NOMO-1 treated with DMSO at 0.1 percent for 48 hours (cell line): ENCODE results near the gene ITPRID2.
"Not testable (repeated sequence)": the region's sequence is repeated elsewhere in the genome, so short reads cannot be mapped to it uniquely, and the experiment has no call there.

Source experiments
- DNase-seq: peaks from one replicate; lab custom pipeline; 2025; ENCODE audit not compliant: unreplicated experiment; lab: John Stamatoyannopoulos, UW

The ITPRID2 gene

DNA sequence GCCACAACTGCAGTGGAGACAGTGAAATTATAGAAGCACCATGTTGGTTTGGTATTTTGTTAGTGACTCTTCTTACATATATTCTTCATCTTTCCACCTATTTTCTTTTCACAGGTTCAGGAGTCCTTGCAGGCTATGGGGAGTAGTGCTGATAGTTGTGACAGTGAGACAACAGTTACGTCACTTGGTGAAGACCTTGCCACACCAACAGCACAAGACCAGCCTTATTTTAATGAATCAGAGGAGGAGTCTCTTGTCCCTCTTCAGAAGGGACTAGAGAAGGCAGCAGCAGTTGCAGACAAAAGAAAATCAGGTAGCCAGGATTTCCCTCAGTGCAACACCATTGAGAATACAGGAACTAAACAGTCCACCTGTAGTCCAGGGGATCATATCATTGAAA is 23.6 kb downstream of the ITPRID2 start:
- DNase-seq: no peak

DNA sequence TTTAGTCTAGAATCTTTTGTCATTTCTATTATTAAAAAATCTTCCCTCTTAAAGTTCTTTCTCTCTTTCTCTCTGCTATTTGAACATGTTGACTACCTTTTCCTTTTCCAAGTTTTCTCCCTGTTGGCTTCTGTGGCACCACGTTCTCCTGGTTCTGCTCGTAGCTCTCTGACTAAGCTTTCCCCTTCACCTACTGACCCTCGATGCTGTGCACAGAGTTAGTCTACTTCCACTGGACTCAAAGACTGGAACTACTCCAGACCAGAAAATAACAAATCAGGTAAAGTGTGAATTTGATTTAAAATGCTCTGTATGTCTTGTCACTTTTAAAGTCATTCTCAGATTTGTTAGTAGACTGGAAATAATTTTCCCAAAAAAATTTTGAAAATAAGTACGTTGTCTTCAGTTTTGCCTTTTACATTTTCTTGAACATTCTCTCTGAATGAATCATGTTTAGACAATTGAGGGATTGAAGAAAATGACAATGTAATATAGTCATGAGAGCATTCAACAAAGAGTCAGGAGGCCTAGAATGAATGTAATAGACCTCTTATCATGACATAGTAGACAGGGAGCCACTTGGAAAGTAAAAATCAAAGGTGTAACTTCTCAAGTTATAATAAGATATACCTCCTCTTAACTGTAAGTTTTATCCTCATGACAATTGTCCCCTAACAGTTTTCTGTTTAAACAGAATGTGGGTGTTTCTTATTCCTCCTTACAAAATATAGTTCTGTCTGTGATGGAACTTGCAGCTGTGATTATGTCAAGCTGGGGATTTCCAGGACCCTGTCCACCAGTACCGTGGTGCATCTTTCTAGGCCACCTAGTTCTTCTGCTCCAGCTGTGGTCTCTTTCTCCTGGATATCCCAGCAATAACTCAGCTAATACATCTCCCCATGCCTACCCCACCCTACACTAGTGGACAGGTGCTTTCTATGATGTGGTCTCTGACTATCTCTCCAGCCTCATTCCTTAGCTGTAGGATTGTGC is 25.5 kb downstream of the ITPRID2 start:
- DNase-seq: no peak

DNA sequence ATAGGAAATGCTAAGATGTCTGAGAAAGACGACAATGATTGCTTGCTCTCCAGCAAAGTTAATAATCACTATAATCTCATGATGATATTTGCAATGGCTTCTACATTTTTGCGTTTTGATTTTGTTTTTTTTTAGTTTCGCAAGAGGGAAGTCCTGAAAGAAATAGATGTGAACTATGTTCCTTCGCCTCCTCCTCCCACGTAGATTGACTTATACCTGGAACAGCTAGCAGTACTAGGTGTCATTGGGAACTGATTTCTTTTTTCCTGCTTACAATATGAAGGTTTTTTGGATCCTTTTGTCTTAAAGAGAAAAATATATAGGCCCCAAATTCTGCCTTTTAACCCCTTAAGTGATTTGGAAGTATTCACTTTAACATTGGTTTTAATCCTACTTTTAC is 26.7 kb downstream of the ITPRID2 start:
- DNase-seq: no peak

DNA sequence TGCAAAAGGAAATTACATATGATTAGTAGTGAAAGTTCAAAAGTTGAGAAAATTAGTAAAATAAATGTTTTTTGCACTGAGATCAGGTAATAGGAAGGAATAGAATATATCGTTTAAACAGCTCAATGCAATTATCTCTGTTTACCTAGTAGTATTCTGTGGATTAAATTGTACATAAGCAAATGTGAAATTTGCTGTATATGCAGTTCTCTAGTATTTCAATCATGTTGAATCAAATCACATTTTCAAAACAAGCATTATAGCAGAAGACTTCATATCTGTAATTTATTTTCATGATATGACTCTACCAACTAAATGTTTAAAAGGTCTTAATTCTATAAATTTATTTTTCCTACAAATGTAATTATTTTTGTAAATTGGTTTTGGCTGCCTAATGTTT is 31.6 kb downstream of the ITPRID2 start:
- no peak for DNase-seq

DNA sequence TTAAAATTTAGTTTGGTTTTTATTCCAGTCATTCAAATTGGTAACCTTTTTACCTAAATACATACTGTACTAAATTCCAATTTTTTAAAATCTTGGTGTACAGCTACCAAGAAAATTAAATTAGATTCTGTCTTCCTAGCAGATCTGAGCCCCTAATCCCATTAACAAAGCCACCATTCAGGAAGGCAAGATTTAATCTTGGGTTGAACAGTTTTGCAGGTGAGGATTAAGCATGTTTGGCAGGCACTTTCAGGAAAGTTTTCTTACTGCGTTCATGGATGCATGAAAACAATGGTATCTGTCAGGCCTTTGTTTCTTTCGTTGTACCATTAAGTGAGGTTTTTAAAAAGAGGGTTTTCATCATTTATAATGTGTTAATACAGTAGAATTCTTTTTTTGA is 32.8 kb downstream of the ITPRID2 start:
- no peak for DNase-seq

DNA sequence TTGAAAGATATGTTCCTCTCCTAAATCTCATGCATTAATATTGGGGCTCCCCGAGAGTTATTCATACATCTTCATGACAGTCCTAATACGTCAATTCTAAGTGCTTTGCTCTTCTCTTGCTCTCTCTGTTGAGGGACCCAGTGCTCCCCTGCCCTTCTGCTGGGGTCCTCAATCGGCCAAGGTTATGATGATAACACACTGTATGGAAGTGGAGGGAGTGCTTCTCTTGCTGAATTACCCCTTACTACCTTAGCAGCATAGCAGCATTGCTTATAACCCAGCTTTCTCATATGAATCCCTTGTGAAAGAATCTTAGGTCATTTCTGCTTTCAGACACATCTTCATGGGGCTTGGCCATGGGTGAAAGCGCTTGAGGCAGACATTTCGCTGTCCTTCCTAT is 43.2 kb downstream of the ITPRID2 start:
- DNase-seq: no peak

DNA sequence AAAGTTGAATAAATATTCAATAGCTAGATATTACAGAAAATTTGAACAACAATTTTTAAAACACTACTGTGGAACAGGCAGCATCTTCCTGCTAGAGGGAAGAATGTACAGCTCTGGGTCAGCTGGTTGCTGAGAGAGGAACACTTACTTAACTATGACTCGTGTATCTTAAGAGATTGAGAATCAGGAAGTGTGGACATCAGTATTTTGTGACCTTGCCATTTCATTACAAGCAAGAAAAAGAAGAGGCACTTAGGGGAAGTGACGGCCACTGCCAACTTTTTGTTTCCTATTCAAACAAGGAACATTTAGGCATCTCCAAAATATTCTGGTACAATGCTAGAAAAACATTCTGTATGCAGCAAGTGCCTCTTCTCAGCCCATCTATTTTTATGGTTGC is 45.9 kb downstream of the ITPRID2 start:
- DNase-seq: peak; percentile 90

DNA sequence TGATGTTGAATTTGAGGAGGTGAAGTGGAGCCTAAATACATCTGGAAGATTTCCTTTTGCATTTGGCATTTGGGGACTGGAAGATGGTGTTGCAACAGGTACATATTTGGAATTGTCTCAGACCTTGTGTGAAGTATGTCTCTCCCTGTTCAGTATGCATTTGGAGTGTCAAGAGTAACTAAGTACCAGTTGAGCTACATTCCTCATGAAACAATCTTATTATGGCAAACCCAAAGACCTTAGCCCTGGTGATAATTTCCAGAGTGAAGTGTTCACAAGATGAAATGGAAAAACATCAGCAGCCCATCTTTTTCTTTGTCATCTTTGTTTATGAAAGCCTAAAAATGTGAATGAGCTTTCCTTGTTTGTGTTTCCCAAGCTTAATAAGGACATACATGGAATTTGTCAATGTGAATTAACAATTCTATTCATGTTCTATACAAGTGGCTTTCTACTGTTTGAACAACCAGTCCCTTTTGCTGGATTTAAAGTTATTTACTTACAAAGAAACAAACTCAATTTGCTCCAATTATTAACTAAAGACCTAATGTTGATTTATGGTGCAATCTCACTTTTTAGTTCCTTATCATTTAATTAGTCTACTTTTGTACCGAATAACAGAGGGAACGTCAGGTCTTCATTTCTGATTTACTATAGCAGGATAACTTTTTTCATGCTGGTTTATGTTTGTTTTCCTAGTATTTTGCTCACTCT is 52.0 kb downstream of the ITPRID2 start:
- DNase-seq: no peak

DNA sequence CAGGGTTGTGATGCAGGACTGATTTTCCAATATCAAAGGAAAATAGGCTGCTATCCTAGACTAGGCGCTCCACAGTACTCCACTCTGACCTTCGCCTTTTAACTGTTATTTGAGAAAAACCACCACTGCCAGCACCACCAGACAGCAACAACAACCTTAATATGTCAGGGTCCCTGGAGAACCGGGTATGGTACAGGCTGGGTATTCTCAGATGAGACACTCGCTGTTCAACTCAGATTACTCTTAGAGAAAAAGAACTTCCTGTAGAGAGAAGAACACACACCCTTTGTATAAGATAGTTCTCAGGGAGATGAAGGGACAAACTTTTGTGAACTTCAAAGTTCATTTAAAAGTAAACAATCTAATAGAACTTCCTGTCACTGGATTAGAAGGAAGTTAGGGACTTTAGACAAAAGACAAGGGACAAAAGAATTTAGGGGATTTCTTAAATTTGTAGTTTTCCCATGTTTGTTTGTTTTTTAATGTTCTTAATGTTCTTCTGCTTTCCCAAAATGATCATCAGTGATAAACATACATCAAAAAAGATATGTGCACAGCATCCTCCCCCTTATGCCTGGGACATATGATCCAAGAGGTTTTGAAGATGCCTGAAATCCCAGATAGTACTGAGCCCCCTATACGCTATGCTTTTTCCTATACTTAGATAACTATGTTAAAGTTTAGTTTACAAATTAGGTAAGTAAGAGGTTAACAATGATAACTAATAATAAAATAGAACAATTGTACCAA is 52.8 kb downstream of the ITPRID2 start:
- no peak for DNase-seq

DNA sequence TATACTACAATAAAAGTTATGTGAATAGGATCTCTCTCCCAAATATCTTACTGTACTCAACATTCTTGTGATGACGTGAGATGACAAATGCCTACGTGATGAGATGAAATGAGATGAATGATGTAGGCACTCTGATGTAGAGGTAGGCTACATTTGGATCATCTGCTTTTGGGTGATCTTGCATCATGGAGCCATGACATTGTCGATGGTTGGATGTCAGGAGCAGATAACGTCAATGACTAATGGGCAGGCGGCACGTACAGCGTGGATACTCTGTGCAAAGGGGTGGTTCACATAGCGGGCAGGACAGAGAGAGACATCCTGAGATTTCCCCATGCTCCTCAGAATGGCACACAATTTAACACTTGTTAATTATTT is 53.4 kb downstream of the ITPRID2 start:
- no peak for DNase-seq

DNA sequence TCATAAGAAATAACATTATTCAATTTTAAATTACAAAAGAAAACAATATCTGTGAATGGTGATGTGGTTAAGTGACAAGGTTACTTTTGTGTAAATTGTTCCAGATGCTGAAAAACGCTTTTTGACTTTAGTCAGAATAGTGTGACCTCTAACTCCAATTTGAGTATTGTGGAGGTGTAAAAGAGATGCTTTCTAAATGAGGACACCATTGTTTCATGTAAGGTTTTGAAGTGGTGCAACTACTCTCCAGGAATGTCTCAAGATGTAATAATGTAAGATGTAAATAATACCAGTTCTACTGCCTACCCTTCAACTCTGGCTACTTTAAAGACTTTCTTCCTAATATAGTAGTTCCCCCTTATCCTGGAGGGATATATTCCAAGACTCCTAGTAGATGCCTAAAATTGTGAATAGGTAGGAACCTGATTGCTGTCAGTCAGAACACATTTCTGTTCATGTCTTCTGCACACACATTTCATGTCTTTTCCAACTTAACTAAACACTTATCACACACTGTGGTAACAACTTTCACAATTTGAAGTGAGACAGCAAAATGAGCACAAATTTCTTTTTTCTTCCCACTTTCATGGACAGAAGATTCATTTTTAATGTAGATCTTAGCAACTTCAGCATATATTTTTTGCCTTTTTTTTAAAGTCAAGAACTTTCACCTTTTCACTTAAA is 55.1 kb downstream of the ITPRID2 start:
- no peak for DNase-seq

DNA sequence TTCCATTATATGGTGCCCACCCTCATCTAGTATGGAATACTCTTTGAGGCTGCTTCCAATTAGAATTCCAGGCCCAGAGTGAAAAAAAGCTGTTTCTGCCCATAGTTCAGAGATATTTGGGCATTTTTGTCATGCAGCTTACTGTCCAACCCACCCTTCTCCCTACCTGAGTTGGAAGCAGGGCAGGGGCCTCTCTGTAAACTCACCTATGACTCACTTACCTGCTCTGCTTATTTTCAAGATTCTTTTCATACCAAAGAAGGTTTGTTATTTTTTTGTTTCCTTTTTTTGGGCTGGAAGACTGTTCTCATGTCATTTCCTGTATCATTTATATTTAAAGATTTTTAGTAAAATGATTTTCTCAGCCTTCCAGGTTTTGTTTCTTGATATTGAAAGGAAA is 55.7 kb downstream of the ITPRID2 start:
- no peak for DNase-seq

DNA sequence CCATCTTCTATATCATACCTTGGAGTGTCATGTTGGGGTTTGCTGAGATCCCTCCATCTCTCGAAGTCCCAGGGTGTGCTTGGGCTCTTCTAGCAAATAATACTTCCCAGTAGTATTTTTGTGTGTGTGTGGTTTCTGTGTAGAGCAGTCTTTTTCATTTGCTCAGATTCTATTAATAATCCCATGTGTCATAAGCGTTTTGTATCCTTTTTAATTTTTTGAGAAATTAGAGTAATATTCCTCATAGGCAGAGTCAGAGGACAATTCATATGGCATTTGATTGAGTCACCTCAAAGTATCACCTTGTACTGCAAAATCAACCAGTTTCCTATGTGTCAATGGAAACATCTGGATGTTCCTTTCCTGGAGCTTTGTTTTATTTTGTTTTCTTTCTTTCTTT is 56.7 kb downstream of the ITPRID2 start:
- no peak for DNase-seq

DNA sequence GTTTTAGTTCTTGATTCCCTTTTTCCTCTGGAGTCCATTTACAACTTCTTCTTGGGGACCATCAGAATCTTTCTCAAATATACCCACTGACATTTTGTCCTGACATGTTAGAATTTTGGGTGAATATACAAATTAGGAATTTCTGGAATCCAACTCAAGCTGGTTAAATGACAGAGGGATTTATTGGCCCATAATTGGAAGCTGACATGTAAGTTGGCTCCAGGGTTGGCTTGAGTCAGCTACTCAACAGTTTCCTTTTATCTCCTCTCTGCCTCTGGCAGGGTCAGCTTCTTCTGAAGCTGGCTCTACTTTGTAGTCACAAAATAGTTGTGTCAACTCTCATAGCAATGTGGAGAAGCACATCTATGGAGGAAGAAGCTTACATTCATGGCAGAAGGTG is 57.5 kb downstream of the ITPRID2 start:
- DNase-seq: no peak

DNA sequence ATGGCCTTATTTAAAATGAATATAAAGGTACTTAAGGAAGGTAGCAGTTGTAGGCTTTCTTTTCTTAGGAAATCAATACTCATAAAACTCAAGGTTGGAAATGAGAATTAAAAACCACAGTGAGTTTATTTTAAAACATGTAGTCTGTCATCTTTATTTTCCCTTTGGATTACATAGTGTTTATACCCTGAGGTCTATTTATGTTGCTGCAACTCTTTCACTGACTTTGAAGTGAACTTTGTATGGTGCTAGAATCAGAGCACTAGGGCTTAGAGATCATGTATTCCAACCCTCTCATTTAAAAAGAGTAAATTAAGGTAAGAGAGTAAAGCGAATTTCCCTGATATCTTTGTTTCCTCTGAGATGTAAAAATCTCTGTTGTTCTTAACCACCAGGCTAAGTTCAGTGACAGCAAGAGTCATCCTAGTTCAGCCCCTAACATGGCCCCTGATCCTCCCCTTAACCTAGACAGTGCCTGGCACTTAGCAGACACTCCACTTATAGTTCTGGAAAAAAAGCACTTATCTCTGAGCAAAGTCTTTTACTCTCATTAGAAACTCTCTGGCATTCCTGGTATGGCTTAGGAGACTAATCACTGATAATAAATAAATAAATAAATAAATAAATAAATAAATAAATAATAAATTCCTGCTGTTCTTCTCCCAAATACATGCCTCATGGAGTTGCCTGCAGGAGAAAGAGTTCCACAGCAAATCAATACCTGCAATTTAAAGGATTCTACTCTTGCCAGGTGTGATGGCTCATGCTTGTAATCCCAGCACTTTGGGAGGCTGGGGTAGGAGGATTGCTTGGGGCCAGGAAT is 61.1 kb downstream of the ITPRID2 start:
- no peak for DNase-seq

DNA sequence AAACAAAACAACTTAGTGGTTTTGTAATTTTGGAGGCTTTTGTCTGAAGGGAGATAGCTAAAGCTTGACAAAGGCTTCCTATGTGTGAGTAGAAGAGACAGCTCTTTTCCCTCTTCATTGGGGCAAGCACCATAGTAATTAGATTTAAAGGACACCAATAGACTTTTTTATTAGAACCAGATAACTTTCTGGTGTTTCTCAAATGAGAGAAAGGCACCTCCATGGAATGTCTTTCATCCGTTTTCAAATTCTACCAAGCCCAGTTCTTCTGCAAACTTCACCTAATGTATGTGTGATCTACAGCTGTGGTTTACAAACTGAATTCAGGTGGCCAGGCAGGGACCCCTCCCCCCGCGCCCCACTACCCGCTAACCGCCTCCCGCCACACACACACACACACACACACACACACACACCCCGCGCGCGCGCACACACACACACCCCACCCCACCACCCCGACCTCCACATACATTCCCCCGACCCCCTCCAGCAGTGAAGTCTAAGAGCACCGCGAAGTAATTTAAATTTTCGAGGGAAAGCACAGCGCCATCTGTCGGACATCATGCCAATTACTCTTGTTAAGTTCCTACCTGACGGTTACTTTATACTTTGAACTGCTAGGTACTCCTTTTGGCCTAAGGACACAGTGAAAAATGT is 62.5 kb downstream of the ITPRID2 start:
- peak; percentile 57 for DNase-seq

DNA sequence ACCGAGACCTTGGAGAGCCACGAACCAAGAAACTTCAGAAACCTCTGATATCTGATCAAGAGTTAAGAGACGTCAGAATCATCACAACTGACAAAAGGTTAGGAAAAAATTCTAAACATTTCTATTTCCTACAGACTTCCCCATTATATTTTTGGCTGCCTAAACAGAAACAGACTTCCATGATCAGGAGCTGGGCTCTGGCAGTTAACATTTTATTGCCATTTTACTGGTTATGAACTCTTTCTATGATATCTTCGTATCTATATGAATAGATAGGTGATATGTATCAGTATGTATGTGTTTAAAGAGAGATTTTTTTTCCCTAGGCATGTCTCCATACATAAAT is 63.0 kb downstream of the ITPRID2 start:
- DNase-seq: peak; percentile 33

DNA sequence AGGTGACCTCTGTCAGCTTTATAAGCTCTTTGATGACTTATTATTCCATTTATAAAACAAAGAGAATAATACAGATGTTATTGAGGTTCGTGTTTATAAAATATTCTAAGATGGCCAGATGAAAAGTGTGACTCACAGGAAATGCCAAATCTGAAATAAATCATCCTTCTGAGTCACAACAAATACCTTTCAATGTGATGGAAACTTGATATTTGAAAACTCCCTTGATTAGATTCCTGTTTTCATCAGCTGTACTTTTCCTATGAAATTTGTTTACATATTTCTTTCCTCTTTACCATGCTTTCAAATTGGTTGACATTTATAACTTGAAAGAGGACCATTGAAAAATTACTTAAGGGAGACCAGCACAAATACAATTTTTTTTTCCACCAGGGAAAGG is 63.5 kb downstream of the ITPRID2 start:
- DNase-seq: no peak

DNA sequence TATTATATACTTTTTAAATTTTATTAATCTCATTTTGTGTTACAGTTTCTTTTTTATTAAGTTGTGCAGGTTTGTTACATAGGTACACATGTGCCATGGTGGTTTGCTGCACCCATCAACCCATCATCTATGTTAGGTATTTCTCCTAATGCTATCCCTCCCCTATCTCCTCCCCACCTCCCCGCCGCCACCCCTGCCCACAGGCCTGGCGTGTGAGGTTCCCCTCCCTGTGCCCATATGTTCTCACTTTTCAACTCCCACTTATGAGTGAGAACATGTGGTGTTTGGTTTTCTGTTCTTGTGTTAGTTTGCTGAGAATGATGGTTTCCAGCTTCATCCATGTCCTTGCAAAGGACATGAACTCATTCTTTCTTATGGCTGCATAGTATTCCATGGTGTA is 64.3 kb downstream of the ITPRID2 start:
- DNase-seq: not testable (repeated sequence)

DNA sequence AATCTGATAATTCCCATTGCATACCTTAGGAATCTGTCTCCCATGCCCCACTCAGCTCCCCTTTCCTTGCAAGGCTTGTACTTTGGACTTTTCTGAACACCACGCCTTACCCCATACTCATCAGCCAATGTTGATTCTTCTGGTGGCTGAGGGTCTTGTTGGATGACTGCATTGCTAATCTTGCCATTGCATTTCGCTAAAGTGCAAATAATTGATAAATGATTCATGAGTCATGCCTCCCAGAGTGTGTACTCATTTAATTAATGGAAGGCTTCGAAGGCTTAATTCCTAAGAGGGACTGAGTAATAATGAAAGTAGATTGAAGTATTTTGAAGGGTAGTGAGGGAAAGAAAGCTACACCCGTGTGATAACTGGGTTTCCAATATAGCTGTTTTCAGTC is 66.1 kb downstream of the ITPRID2 start:
- DNase-seq: no peak
